ENCODE data around the gene CD37.

The CD37 gene

DNA sequence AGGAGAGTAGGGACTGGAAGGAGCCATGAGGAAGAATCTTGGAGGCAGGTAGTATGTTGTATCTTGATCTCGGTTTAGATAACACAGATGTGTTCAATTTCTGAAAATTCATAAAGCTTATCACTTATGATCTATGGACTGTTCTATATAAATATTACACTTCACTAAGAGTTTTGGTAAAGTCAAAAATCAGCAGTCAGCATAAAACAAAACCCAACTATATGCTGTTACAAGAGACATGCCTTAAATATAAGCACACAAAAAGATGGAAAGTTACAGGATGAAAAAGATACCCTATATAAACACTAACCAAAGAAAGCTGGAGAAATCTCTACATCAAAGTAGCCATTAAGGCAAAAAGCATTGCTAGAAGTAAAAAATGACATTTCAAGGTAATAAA is 48.4 kb downstream of the CD37 start:
- ATAC-seq, result no peak

DNA sequence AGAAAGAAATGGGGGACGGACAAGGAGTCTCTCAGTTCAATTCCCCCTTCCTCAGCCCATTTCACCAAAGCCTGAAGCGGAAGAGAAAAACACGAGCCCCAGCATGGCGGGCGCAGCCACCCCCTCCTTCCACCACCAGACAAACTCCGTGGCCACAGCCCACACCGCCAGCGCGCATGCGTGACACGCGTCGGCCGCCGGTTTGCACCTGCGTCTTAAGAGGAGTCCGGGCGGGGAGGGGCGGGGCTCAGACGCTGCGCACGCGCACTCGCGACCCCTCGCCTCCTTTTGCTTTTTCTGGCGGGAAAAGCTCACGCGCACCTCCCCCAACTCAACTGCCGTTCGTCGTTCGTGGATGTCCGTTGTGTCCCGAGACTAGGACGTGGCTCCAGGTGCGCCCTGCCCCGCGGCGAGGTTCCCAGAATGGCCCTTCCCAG is 52.7 kb downstream of the CD37 start, which contains the start of gene KASH5:
Gene KASH5 (plus strand): TSS at position 314 of the 437 bp plus-strand sequence. CDS start 2,635 bp downstream, outside the sequence.
- peak; percentile 54 to 55 for ATAC-seq

- ATAC-seq, result no peak
Measured at GRCh38 chr19:49389406-49389805, 54.2 kb downstream of the CD37 start.

Measured in activated CD4-positive, CD25-positive, alpha-beta regulatory T cell treated with anti-CD3 and anti-CD28 coated beads, Interleukin-2, amount 50 U/mL, for 24 hours (primary cell).